Stimulated activated CD4-positive, alpha-beta T cell treated with anti-CD3 and anti-CD28 coated beads, TNF-alpha, amount 100 ng/mL, for 48 hours (primary cell): ENCODE results near the gene PARM1.
A peak's percentile ranks its signal among the peaks of the same experiment; 100 is the strongest.

Experiments
- DNase-seq, 3 donors: peaks; one replicate each; pipeline ENCODE4 v3.0.0-alpha.2; 2020; ENCODE audit warnings: low read depth in 3 of 3

The PARM1 gene

GRCh38 chr4:74932832-74933561 is at the start of gene PARM1:
Gene PARM1, plus strand, starts transcription at chr4:74933116. Its CDS starts 212 bp downstream, at chr4:74933328.
- peak; percentile 16 to 39 (median 27) for DNase-seq

GRCh38 chr4:74884266-74884665 is 48.6 kb upstream of the PARM1 start:
- DNase-seq = no peak

- DNase-seq = no peak
Observed at GRCh38 chr4:74886484-74886883, 46.4 kb upstream of the PARM1 start.

- no peak for DNase-seq
Observed at GRCh38 chr4:74890341-74890740, 42.6 kb upstream of the PARM1 start.

GRCh38 chr4:74891037-74891436 is 41.9 kb upstream of the PARM1 start:
- DNase-seq = no peak

GRCh38 chr4:74893171-74893570 is 39.7 kb upstream of the PARM1 start:
- no peak for DNase-seq

- DNase-seq = no peak
Observed at GRCh38 chr4:74896595-74896994, 36.3 kb upstream of the PARM1 start.

GRCh38 chr4:74897386-74897785 is 35.5 kb upstream of the PARM1 start:
- no peak for DNase-seq

GRCh38 chr4:74900862-74901261 is 32.1 kb upstream of the PARM1 start:
- no peak for DNase-seq

GRCh38 chr4:74904509-74905065 is 28.3 kb upstream of the PARM1 start:
- DNase-seq = no peak

GRCh38 chr4:74906771-74907170 is 26.1 kb upstream of the PARM1 start:
- DNase-seq = no peak

GRCh38 chr4:74919783-74920182 is 13.1 kb upstream of the PARM1 start:
- DNase-seq = no peak

- no peak for DNase-seq
Observed at GRCh38 chr4:74920704-74921103, 12.2 kb upstream of the PARM1 start.

- DNase-seq = no peak
Observed at GRCh38 chr4:74921490-74921889, 11.4 kb upstream of the PARM1 start.

GRCh38 chr4:74926007-74926406 is 6.9 kb upstream of the PARM1 start:
- DNase-seq = no peak

GRCh38 chr4:74930162-74930561 is 2.8 kb upstream of the PARM1 start:
- no peak for DNase-seq

GRCh38 chr4:74931376-74931775 is 1.5 kb upstream of the PARM1 start:
- DNase-seq = no peak

GRCh38 chr4:74932010-74932409 is 906 bp upstream of the PARM1 start:
- DNase-seq = no peak

- DNase-seq = no peak
Observed at GRCh38 chr4:74933562-74934015, 673 bp downstream of the PARM1 start.

GRCh38 chr4:74934016-74934831 is 1.3 kb downstream of the PARM1 start:
- no peak for DNase-seq

GRCh38 chr4:74934888-74935287 is 2.0 kb downstream of the PARM1 start:
- no peak for DNase-seq

- no peak for DNase-seq
Observed at GRCh38 chr4:74941123-74941522, 8.2 kb downstream of the PARM1 start.
